Transverse colon (tissue), 4 donors: Measurements from ENCODE around the gene UTF1. TPM values are rescaled to one million over a fixed set of nuclear protein-coding genes. Genes with fewer than 3 reads are reported as not detected.

Experiments used
- DNase-seq: peaks from one replicate; pipeline ENCODE4 v3.0.0-alpha.2; 2019
- H3K27ac ChIP-seq, 4 donors: fragments of 200-600 bp; sonication (generic); 2 replicates each; pipeline ENCODE4 v1.5.1; 2016 to 2018; ENCODE audit warnings: inconsistent platforms in 4 of 4
- H3K27me3 ChIP-seq: fragments of 200-600 bp; sonication (generic); 2 replicates; pipeline ENCODE4 v1.5.1; 2017; ENCODE audit warnings: inconsistent platforms
- H3K36me3 ChIP-seq, 4 donors: fragments of 200-600 bp; sonication (generic); 2 replicates each; pipeline ENCODE4 v1.5.1; 2017 to 2019; ENCODE audit warnings: inconsistent platforms in 4 of 4
- H3K4me1 ChIP-seq, 4 donors: fragments of 200-600 bp; sonication (generic); 2 replicates each; pipeline ENCODE4 v1.5.1; 2017 to 2020; ENCODE audit warnings: inconsistent platforms in 4 of 4
- H3K4me3 ChIP-seq, 4 donors: fragments of 200-600 bp; sonication (generic); 1 replicate in 1 of 4; 2 replicates in 3 of 4; pipeline versions ENCODE4 v1.5.1 to v1.6.1; 2017 to 2019; ENCODE audit warnings: inconsistent platforms in 4 of 4
- H3K9me3 ChIP-seq, 2 donors: fragments of 200-600 bp; sonication (generic); 2 replicates each; pipeline ENCODE4 v1.5.1; 2017 to 2019; ENCODE audit warnings: inconsistent platforms in 2 of 2
- EP300 ChIP-seq: sonication (generic); formaldehyde crosslinking; IDR thresholded peaks from one replicate; pipeline ENCODE4 v1.6.1; 2017; ENCODE audit warnings: antibody characterized with exemption, low read depth
- POLR2A ChIP-seq: fragments of 450-650 bp; IDR thresholded peaks from one replicate; pipeline ENCODE4 v1.6.1; 2016; ENCODE audit warnings: antibody characterized with exemption, mild to moderate bottlenecking, moderate library complexity
- POLR2AphosphoS5 ChIP-seq, 3 donors: sonication (generic); formaldehyde crosslinking; IDR thresholded peaks; one replicate each; pipeline ENCODE4 v1.6.1; 2016; ENCODE audit warnings: antibody characterized with exemption in 3 of 3
- WGBS, 2 donors: methylation state at CpG; one replicate each; pipeline ENCODE4 v1.1.5; 2018; ENCODE audit warnings: low coverage in 1 of 2; 5-methylcytosine and 5-hydroxymethylcytosine counted together
- in situ Hi-C, 4 donors: fragments of 200-750 bp; cut with MboI; loops; one replicate each; pipeline versions ENCODE4 v1.15.0 to v1.15.1; 2017; ENCODE audit warnings: low sequenced_read_pairs in 3 of 4, low pct_ligation_motif_present in 1 of 4, low pct_unique_long_range_greater_than_20kb in 1 of 4
- intact Hi-C: fragments of 100-400 bp; cut with DNase I; formaldehyde crosslinking; loops from one replicate; pipeline ENCODE4 v1.15.1; 2023; ENCODE audit warnings: low total_unique reads
- total RNA-seq, 4 donors: library from RNA; depleted of rRNA; stranded (reverse); fragments of >200 nt; gene quantifications; one replicate each; pipeline ENCODE4 v1.1.0, GENCODE V29; 2016
- TF ChIP-seq, protein P1 (sequence below), 5 experiments: fragments of 200-600 bp in 3 of 5; fragments of 450-650 bp in 2 of 5; sonication (generic) in 3 of 5; IDR thresholded peaks; 1 replicate in 2 of 5; 2 replicates in 3 of 5; pipeline ENCODE4 v1.5.1; 2016 to 2017; ENCODE audit warnings: antibody characterized with exemption in 5 of 5, inconsistent platforms in 3 of 5, mild to moderate bottlenecking in 2 of 5, moderate library complexity in 1 of 5

The UTF1 gene
- total RNA-seq, 4 donors from 2014 or later: not detected

DNA sequence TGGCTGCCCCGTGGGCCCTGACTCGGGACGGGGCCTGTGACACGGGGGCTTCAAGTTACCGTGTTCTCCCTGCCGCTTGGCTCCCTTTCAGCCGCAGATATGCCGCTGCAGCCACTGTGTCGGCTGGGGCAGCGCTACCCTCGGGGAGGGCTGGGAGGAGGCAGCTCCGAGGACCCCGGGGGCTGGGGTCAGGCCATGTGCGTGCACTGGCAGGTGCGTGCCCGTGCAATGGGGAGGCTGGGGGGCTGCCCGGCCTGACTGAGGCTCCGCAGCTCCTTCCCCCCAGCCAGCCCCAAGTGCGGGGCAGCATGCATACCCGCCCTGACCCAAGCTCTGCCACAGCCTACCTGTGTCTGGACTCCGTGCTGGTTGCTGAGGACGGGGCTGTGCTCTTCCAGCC, 40.8 kb upstream of the UTF1 start:
- TF ChIP-seq, protein P1, sequence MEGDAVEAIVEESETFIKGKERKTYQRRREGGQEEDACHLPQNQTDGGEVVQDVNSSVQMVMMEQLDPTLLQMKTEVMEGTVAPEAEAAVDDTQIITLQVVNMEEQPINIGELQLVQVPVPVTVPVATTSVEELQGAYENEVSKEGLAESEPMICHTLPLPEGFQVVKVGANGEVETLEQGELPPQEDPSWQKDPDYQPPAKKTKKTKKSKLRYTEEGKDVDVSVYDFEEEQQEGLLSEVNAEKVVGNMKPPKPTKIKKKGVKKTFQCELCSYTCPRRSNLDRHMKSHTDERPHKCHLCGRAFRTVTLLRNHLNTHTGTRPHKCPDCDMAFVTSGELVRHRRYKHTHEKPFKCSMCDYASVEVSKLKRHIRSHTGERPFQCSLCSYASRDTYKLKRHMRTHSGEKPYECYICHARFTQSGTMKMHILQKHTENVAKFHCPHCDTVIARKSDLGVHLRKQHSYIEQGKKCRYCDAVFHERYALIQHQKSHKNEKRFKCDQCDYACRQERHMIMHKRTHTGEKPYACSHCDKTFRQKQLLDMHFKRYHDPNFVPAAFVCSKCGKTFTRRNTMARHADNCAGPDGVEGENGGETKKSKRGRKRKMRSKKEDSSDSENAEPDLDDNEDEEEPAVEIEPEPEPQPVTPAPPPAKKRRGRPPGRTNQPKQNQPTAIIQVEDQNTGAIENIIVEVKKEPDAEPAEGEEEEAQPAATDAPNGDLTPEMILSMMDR (IDR thresholded peaks at IDR 0.05): no peak
- TF ChIP-seq POLR2A: no peak
- TF ChIP-seq POLR2AphosphoS5 (IDR thresholded peaks at IDR 0.05): no peak
- TF ChIP-seq EP300: no peak
- no peaks in the 10 kb centered on the region for H3K27me3 ChIP-seq
- no peak for DNase-seq
- H3K9me3 ChIP-seq: no peaks in the 10 kb centered on the region
- intact Hi-C loops: no loop called here
- H3K4me1 ChIP-seq: no peaks in the 10 kb centered on the region
- H3K27ac ChIP-seq: no peak overlapping the region
- no peaks in the 10 kb centered on the region for H3K36me3 ChIP-seq
- 91% methylated on average over 21 of the region's 22 CpGs; no CpG with 5 or more reads in 1 of the 2 donors for WGBS, 2 donors
- in situ Hi-C loops: no loop called here
- H3K4me3 ChIP-seq: no peak overlapping the region

DNA sequence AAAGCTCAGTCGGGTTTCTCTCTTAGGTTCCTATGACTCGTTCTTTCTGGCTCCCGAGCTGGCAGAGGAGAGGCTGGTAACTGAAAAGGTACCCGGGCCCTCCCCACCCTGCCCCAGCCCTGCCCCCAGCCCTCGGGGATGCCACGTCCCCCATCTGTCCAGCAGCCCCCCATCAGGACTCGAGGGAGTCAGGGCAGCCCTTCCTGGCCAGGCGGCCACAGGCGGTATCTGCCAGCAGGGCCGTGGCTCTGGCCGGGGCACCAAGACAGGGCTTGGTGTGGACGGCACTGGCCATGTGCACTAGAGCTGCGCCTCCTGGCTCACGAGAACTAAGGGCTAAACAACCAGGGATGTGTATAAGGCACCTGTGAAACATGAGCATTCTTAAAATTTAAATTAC, 40.3 kb upstream of the UTF1 start:
- H3K4me3 ChIP-seq: no peak overlapping the region
- in situ Hi-C loops: no loop called here
- WGBS, 2 donors: 82% methylated on average over 13 of the region's 14 CpGs; no CpG with 5 or more reads in 1 of the 2 donors
- no peaks in the 10 kb centered on the region for H3K36me3 ChIP-seq
- no peaks in the 10 kb centered on the region for H3K27me3 ChIP-seq
- H3K9me3 ChIP-seq: no peaks in the 10 kb centered on the region
- H3K4me1 ChIP-seq: no peaks in the 10 kb centered on the region
- intact Hi-C loops: no loop called here
- no peak for DNase-seq
- TF ChIP-seq EP300 (no peak), POLR2AphosphoS5 (IDR thresholded peaks at IDR 0.05) (no peak), POLR2A (no peak)
- H3K27ac ChIP-seq: no peak overlapping the region

GRCh38 chr10:133190225-133190624, 39.8 kb upstream of the UTF1 start:
- Histone ChIP-seq H3K4me3 (no peak overlapping the region), H3K36me3 (no peaks in the 10 kb centered on the region), H3K27ac (no peak overlapping the region), H3K4me1 (no peaks in the 10 kb centered on the region), H3K27me3 (no peaks in the 10 kb centered on the region), H3K9me3 (no peaks in the 10 kb centered on the region)
- TF ChIP-seq POLR2AphosphoS5 (IDR thresholded peaks at IDR 0.05): no peak
- no peak for TF ChIP-seq EP300
- TF ChIP-seq, protein P1 (IDR thresholded peaks at IDR 0.05): no peak
- no peak for TF ChIP-seq POLR2A
- 92 to 98% methylated on average over 8 to 10 of the region's 10 CpGs for WGBS, 2 donors
- in situ Hi-C loops (no loop called here), intact Hi-C loops (no loop called here)
- DNase-seq: no peak

- in situ Hi-C loops: no loop called here
- no peak for TF ChIP-seq POLR2AphosphoS5 (IDR thresholded peaks at IDR 0.05)
- H3K27ac ChIP-seq: no peak overlapping the region
- intact Hi-C loops: no loop called here
- H3K9me3 ChIP-seq: no peaks in the 10 kb centered on the region
- no peaks in the 10 kb centered on the region for H3K4me1 ChIP-seq
- WGBS, 2 donors: 89% methylated on average over 4 of the region's 4 CpGs; no CpG with 5 or more reads in 1 of the 2 donors
- H3K36me3 ChIP-seq: no peaks in the 10 kb centered on the region
- no peaks in the 10 kb centered on the region for H3K27me3 ChIP-seq
- DNase-seq: no peak
- H3K4me3 ChIP-seq: no peak overlapping the region
These were observed 38.4 kb upstream of the UTF1 start for GRCh38 chr10:133191651-133192050.

- TF ChIP-seq POLR2AphosphoS5 (IDR thresholded peaks at IDR 0.05) (no peak), EP300 (no peak), POLR2A (no peak)
- TF ChIP-seq, protein P1 (IDR thresholded peaks at IDR 0.05): no peak
- Histone ChIP-seq H3K9me3 (no peaks in the 10 kb centered on the region), H3K27ac (no peak overlapping the region), H3K4me3 (no peak overlapping the region), H3K27me3 (no peaks in the 10 kb centered on the region), H3K4me1 (no peaks in the 10 kb centered on the region), H3K36me3 (no peaks in the 10 kb centered on the region)
- 74 to 83% methylated on average over 3 to 4 of the region's 4 CpGs for WGBS, 2 donors
- DNase-seq: no peak
- intact Hi-C loops (no loop called here), in situ Hi-C loops (no loop called here)
These were observed 35.9 kb upstream of the UTF1 start for GRCh38 chr10:133194151-133194550.
